HG03159 (cell line): ENCODE data around the gene EXOSC9.

ENCODE experiments used
- ATAC-seq: cut with Tn5 transposase; IDR thresholded peaks from one replicate; pipeline ENCODE4 v1.9.1; 2021; ENCODE audit warnings: mild to moderate bottlenecking, moderate library complexity; ENCODE audit not compliant: unreplicated experiment

Gene EXOSC9

DNA sequence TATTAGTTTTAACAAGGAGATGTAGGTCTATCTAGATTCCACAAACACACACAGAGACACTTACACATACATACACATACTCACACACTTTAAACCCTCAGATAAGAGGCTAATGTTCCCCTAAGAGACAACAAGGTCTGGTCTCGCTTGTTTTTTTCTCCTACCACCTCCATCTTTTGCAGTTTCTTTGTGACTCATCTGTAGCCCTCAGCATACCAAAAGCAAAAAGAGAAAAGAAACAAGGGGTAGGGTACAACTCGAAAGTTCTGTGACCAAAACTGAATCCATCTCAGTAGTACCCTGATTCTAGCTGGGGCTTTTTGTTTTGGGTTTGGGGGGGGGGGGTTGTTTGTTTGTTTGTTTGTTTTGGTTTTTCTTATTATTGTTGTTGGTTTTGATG, 12.2 kb upstream of the EXOSC9 start:
- ATAC-seq: peak; percentile 86

DNA sequence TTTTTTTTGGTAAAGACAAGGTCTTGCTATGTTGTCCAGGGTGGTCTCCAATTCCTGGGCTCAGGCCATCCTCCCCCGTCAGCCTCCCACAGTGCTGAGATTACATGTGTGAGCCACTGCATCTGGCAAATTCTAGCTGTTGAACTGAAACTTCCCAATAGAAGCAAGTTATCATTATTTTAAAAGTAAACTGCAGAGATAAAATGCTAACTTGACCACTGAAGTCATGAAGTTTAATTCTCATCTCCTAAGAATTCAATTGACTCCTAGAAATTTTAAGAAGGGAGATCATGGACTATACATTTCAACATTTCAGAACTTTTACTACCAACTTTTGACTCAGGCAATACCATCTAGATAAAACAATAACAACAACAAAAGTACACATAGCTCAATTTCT, 11.7 kb upstream of the EXOSC9 start:
- no peak for ATAC-seq

DNA sequence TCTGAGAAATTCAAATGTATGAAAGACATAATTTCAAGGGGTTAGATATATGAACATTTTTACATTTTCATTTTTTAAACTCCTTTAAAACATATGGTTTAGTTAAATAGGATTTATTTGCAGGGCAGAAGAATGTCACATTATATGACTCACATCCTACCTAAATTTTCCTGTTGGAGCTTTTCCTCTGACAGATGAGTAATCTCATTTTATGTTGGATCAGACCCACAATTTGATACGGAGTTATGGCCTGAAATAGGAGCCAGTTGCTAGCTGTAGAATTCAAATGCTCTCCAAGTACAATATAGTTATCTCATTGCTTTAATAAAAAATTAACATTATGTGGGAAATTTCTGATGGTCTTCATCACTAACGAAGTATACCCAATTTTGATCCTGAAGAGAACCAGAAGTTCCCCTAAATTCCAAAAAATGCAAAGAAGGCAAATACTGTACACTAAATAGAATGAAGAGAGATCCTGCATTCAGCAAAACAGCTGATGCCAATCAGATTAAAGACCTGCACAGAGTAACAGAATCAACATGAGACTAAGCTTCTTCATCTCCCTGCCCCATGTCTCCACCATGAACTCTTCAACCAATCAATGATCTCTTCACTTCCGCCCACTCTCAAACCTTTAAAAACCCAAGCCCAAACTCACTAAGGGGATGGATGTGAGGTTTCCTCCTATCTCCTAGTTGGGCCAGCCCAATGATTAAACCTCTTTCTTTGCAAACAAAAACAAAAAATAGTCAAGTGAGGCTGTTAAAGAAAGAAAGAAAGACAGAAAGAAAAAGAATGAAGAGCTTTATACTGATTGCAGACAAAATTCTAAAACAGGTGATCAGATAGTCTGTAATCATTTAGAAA, 10.9 kb upstream of the EXOSC9 start:
- no peak for ATAC-seq

DNA sequence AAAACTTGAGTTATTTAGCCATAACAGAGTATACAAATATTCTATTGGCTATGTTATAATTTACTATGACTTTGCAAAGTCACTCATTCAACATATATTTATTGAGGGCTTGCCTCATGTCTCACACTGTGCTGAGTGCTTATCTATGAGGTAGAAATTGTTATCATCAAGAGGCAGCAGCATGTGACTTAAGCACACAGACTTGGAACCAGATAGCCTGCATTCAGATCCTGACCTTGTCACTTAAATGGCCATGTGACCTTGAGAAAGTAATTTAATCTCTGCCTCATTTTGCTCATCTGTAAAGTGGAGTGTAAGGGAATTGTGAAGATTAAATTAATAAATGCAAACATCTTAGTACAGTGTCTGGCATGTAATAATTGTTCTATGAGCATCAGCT, 10.1 kb upstream of the EXOSC9 start:
- ATAC-seq: no peak

DNA sequence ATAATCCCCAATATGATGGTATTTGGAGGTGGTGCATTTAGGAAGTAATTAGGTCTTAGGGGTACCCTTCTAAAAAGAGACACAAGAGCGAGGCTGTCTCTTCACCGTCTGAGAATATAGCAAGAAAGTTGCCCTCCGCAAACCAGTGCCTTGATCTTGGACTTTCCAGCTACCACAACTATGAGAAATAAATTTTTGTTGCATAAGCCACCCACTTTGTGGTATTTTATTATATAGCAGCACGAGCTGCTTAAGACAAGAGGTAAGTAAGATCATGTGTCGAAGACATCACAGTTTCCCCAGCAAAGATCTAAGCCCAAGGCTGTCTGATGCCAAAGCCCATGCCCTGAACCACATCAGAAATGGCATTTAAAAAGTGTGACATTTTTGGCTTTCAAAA, 9.6 kb upstream of the EXOSC9 start:
- no peak for ATAC-seq

DNA sequence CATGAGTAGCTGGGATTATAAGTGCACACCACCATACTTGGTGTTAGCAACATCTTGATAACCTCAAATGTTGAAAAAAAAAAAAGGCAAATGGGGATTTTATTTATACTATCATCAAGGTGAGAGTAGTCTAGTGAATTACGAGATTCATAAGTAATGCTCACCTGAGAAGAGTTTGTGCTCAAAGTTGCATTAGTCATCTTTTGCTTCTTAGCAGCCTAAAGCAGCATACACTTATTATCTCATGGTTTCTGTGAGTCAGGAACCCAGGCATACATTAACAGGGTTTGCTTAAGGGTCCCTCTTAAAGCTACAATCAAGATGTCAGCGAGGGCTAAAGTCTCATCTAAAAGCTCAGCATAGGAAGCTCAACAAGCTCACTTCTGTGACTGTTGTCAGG, 8.2 kb upstream of the EXOSC9 start:
- no peak for ATAC-seq

DNA sequence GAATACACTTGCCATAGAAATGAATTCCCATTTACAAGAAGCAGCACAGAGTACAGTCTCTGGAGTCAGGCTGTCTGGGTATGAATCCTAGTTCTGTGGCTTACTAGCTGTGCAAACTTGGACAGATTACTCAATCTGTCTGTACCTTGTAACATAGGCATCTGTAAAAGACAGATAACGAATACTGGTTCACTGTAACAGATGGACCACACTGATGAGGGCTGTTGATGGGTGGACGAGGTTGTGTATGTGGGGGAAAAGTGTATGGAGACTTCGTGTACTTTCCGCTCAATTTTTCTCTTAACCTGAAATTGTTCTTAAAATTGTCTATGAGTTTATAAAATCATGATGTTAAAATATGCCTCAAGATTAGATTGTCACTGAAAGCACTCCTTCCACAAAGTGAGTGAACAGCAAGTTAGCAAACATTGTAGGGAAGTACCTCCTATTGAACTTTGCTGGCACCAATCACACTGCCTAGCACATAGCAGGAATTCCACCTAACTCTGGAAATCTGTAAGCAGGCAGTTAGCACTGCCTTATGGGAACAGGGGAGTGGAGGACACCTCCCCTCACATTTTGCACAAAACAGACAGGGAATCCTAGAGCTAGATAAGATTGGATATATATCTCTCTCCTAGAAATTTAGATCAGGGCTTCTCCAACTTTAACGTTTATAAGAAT, 6.5 kb upstream of the EXOSC9 start:
- no peak for ATAC-seq

DNA sequence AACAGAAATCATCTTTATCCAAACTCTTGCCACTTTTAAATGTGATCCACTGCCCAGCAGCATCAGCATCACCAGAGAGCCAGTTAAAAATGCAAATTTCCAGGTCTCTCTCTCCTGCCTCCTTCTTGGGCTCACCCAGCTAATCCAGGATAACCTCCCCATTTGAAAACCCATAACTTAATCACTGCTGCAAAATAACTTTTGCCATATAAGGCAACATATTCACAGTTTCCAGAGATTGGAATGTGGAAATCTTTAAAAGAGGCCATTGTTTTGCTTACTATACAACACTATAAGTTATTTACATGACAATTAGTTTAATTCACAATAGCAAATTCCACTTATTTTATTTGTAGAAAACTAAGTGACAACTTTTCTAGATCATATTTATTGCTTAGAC, 4.8 kb upstream of the EXOSC9 start:
- no peak for ATAC-seq

DNA sequence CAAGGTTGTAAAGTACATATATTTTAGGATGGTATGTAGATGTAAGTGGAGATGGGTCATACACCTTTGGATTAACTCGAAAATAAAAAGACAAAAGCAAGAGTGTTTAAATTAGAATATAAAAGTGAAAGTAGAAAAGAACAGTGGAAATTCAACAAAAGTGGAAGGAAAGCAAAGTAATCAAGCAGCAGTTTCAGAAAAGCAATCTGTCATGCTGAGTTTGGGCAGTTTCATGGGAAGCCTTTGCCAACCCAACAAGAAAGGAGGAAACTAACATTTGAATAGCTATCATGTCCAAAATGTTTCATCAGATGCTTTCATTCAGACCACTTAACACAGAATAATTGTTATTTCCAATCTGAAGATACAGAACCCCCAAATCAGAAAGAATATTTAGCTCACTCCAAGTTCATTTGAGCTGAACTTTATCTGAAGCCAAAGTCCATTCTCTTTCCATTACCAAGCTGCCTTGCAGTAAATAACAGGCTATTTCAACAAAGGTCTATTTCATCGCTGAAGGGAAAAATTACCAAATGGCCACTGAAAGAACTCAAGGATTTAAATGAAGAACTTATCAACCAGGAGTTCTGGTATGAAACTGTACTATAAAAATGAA, 1.8 kb upstream of the EXOSC9 start:
- no peak for ATAC-seq

DNA sequence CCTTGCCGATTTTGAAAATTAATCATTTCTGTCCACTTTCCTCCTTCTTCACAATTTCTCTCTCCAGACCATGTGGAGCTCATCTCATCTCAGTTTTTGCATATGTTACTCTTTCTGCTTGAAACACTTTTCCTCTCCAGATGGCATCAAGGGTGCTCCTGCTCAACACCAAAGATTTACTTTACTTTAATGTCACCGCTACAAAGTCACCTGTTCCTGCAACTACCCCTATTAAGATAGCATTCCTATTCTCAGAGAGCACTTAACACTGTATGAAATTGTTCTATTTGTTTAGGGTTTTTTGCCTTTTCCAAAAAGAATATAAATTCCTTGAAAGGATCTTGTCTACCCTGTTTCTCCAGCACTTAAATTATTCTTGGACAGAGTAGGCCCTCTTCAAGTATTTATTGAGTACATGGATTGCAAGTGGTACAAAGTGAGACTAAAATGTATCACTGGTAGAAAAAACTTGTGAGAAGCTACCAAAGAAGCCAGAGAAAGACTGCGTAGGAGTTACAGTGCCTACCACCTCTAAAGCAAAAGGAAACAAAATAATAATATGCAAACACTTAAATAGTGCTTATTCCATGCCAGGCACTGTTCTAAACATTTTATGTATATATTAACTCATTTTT, 1.1 kb upstream of the EXOSC9 start:
- ATAC-seq: no peak

DNA sequence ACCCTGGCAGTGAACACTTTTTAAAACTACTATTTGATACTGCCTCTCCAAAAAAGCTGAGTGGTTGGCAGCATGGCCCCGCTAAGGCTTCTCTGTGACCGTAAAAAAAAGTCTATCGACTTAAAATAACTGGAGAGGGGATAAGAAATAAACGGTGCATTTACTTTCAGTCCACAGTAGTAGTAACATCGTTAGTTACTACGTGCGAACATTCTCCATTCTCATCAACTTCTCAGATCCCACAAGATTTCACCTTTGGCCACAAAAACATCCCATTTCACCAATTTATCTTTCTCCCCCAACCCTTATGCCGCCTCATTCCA, 524 bp upstream of the EXOSC9 start:
- ATAC-seq: peak; percentile 17

DNA sequence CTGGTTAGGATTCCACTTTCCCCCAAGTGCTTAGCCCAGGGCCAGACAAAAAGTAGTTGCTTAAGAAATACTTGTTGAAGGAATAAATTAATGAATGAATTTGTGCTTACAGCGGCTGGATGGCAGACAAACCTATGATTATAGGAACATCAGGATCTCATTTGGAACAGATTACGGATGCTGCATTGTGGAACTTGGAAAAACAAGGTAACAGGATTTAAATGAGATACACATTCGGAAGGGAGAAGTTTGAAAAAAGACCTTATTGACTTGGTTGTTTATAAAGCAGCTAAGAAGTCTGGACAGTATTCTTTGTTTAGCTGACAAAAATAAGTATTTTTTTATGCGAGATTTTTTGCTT, 572 bp downstream of the EXOSC9 start:
- ATAC-seq: no peak

DNA sequence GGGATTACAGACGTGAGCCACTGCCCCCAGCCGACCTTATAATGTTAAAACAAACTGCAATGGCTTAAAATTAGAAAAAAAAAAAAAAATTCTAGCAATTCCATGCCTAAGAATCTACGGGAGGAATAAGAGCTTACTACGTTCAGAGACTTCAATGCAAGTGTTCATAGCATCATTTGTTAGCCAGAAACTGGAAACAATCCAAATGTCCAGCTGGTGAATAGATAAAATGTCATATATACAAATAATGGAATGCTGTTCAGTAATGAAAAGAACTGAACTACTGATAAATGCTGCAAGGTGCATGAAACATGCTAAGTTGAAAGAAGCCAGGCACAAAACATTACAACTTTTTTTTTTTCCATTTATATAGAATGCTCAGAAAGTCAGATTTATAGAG, 5.3 kb downstream of the EXOSC9 start:
- no peak for ATAC-seq

DNA sequence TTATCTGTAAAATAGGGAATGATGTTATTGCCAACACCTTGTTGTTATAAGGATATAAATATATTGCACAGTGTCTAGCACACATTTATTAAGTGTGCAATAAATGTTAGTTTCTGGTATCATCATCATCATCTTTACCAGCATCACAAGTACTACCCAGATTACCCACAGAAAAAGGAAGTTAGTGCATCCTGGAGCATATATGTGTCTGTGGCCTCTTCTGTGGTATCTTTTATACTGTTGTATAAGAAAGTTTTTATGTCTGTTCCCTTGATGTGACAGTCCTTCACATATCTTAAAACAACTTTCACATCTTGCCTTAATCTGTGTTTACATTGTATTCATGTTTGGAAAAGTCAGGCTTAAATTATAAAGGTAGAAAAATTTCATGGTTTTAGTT, 10.0 kb downstream of the EXOSC9 start:
- ATAC-seq: no peak

DNA sequence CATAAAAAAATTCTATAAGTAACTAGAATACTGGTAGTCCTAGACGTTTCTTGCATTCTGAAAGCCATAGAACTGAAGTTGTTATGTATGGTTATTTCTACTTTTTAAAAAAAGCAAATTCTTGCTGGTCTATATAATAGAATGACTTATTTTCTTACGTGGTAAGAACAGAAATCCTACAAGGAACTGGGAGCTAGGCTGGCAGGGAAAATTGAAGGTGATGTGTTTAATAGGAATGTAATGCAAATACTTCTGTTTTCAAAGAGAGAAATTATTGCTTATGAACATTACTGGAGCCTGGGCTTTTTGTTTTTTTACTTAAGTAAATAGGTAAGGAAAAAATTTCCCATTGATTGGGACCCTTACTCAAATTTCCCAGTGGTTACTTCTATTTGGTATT, 13.6 kb downstream of the EXOSC9 start:
- ATAC-seq: no peak

DNA sequence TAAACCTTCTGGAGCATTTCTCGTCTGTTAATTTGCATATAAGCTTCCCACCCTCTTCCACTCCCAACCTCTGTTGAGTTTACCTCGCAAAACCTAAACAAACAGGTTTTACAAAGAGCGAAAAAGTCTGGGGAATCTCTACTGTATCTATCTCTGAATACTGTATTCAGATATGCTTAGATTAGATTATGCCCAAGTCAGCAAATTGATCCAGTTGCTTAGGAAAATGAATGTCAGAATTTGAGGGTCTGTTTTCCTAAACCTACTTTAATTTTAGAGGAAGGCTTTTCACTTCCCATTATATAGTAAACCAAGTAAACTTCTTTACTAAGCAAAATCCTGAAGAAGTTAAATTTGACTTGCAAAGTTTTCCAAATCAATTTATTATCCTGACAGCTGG, 15.9 kb downstream of the EXOSC9 start:
- no peak for ATAC-seq

DNA sequence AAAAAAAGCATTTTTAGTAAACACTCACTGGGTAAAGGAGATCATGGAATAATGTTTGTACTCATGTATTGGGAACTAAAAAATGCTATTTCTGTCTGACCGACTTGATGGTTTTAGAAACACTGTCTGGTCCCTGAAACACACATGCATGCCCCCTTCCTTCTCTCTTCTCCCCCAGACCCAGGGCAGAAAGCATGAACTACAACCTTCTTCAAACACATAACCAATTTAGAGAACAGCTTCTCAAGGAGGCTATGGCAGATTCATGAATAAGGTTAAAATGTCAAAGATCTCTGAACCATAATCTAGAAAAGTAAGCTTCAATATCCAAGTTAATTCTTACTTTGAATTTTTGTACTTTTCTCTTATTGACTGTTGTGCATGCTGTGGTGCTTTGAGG, 16.6 kb downstream of the EXOSC9 start:
- ATAC-seq: no peak

DNA sequence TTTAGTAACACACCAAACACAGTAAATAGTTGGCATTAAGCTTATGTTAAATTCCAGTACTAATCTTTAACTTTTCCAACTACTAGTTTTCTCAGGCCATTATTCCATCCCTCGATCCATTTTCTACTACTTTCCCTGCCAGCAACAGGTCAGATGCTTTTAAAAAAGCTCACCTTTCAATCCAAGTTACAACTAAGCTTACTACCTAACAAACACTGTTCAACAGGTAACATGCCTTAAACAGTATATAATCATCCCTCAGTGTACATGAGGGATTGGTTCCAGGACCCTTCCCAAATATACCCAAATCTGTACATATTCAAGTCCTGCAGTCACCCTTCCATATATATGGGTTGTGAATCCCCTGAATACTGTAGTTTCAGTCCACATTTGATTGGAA, 17.1 kb downstream of the EXOSC9 start:
- no peak for ATAC-seq

DNA sequence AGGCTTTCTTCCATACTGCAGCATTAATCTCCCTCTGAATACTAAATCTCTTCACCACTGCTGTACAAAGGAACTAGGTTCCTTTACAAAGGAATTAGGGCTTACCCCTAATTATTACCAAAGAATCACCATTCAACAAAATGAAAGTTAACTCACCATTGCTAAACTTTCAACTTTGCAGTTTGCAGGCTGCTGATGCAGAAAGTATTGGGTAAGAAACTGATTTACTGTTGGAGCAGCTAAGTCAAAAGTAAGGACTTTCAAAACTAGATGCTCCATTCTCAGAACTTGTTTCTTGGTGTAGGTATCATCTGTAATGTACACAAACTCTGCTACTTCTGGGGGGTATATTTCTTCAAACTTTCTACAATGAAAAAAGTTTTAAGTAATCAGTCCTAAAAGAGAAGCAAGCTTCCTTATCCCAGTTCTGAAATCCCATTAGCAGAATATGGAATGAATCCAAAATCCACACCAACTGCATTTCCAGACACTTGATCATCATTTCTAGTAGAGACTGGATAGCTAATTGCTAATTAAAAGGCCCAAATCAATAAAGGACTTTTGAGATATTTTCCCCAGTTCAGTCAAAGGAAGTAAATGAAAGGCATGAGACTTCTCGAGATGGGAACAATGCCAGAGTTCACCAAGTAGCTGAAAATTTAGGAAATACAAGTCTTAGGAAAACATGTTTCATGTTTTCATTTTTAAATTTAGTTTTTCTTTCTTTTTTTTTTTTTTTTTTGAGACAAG, 18.3 kb downstream of the EXOSC9 start:
- no peak for ATAC-seq

DNA sequence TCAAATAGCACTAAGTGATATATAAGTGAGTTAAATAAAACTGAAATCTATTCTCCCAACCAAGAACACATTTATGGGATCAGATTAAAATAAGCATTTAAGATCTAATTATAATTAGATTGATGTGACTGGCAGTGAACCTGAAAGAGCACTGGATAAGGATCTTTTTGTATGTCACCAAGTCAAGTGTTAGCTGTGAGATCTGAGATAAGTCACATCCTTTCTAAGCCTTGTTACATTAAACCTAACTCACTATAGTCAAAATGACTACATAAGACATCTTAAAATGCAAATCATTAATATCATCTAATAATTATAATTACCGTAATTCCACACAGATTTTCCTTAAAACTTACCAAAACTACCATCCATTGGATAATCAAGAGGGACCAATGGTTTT, 20.9 kb downstream of the EXOSC9 start:
- ATAC-seq: no peak

DNA sequence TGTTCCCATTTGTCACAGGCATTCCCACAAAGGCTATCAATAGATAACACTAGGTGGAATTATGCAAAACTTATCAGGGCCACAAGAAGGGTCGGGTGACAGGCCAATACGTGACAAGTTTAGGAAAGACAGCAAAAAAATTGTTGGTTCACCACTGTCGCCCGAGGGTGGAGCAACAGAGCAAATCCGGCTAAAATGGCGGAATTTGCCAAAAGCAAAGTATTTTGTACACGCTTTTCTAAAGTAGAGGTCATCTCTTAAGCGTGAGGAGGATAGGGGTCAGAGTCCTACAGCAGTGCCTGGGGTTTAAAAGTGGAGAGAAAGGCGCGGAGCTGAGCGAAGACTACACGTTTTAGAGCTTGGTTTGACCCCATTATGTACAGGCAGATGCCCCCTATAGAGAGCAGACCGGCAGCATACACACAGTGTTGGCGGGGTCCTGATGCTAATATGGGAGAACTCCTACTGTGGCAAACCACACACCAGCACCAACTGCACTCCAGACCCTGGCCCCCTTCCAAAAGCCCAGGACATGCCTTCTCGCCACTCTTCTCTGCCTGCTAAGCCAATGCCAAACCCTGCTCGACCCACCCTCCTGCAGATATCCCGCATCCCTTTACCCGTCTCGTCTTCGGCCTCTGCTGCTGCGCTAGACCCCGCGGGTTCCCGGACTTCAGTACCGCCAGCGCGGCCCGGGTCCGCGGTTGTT, 21.8 kb downstream of the EXOSC9 start:
- peak; percentile 54 for ATAC-seq
